RWPE2 (cell line): Measurements from ENCODE around the gene RNF11.
A peak's percentile ranks its signal among the peaks of the same experiment; 100 is the strongest.

Experiments used
- ATAC-seq: fragments of 200-7000 bp; cut with Tn5 transposase; 3 replicates; pipeline ENCODE4 v1.9.1; 2021; ENCODE audit warnings: low read depth
- DNase-seq: peaks from one replicate; pipeline ENCODE4 v3.0.0-alpha.2; 2020; ENCODE audit warnings: low spot score
- H3K27ac ChIP-seq: fragments of 450-650 bp; 2 replicates; pipeline ENCODE4 v1.5.1; 2017; ENCODE audit warnings: mild to moderate bottlenecking; ENCODE audit not compliant: poor library complexity, severe bottlenecking
- H3K27me3 ChIP-seq: fragments of 250-450 bp; sonication (Bioruptor Pico); 2 replicates; pipeline ENCODE4 v1.5.1; 2021; ENCODE audit warnings: mild to moderate bottlenecking, moderate library complexity; ENCODE audit not compliant: insufficient read depth, poor library complexity, severe bottlenecking
- H3K36me3 ChIP-seq: fragments of 250-450 bp; sonication (Bioruptor Pico); 2 replicates; pipeline ENCODE4 v1.5.1; 2020; ENCODE audit warnings: low read depth, mild to moderate bottlenecking, moderate library complexity
- H3K4me1 ChIP-seq: fragments of 250-450 bp; sonication (Bioruptor Pico); 2 replicates; pipeline ENCODE4 v1.5.1; 2021; ENCODE audit warnings: mild to moderate bottlenecking, moderate library complexity; ENCODE audit not compliant: insufficient read depth, poor library complexity, severe bottlenecking
- H3K4me3 ChIP-seq: fragments of 250-450 bp; sonication (Bioruptor Pico); 2 replicates; pipeline ENCODE4 v1.5.1; 2021; ENCODE audit warnings: mild to moderate bottlenecking, moderate library complexity; ENCODE audit not compliant: severe bottlenecking
- H3K9me3 ChIP-seq: fragments of 250-450 bp; sonication (Bioruptor Pico); 2 replicates; pipeline ENCODE4 v1.5.1; 2021; ENCODE audit warnings: mild to moderate bottlenecking, moderate library complexity; ENCODE audit not compliant: severe bottlenecking
- CTCF ChIP-seq: fragments of 450-650 bp; IDR thresholded peaks from one replicate; pipeline ENCODE4 v1.5.1; 2017; ENCODE audit warnings: mild to moderate bottlenecking, moderate library complexity; ENCODE audit not compliant: poor library complexity, severe bottlenecking

RNF11 gene

GRCh38 chr1:51263147-51263877, 27.2 kb downstream of the RNF11 start:
- H3K36me3 ChIP-seq: no peaks in the 10 kb centered on the region
- ATAC-seq (no peak), DNase-seq (no peak)
- H3K4me3 ChIP-seq: no peak overlapping the region
- H3K9me3 ChIP-seq: no peaks in the 10 kb centered on the region
- H3K4me1 ChIP-seq: peaks cover 48% of the 10 kb centered on the region
- no peaks in the 10 kb centered on the region for H3K27me3 ChIP-seq
- no peak for TF ChIP-seq CTCF
- H3K27ac ChIP-seq: no peak overlapping the region

GRCh38 chr1:51264451-51264850, 28.4 kb downstream of the RNF11 start:
- TF ChIP-seq CTCF: no peak
- DNase-seq: no peak
- Histone ChIP-seq H3K36me3 (0 out of 2 replicates have a peak, but pooled peaks cover 3% of the 10 kb centered on the region), H3K4me3 (no peak overlapping the region), H3K4me1 (peaks cover 54% of the 10 kb centered on the region), H3K27ac (peak overlapping the region; percentile 25), H3K9me3 (no peaks in the 10 kb centered on the region), H3K27me3 (no peaks in the 10 kb centered on the region)
- peak; percentile 49 for ATAC-seq

- Histone ChIP-seq H3K4me1 (peaks cover 48% of the 10 kb centered on the region), H3K27me3 (no peaks in the 10 kb centered on the region), H3K36me3 (peaks cover 14% of the 10 kb centered on the region), H3K27ac (peak overlapping the region; percentile 86), H3K4me3 (no peak overlapping the region), H3K9me3 (no peaks in the 10 kb centered on the region)
- TF ChIP-seq CTCF: no peak
- DNase-seq (no peak), ATAC-seq (no peak)
Measured at GRCh38 chr1:51265618-51266017, 29.5 kb downstream of the RNF11 start.

- Histone ChIP-seq H3K9me3 (no peaks in the 10 kb centered on the region), H3K4me1 (peaks cover 43% of the 10 kb centered on the region), H3K27me3 (no peaks in the 10 kb centered on the region), H3K36me3 (peaks cover 20% of the 10 kb centered on the region), H3K27ac (peak overlapping the region; percentile 86), H3K4me3 (no peak overlapping the region)
- ATAC-seq (no peak), DNase-seq (no peak)
- no peak for TF ChIP-seq CTCF
Measured at GRCh38 chr1:51266181-51266580, 30.1 kb downstream of the RNF11 start.

- TF ChIP-seq CTCF: no peak
- no peaks in the 10 kb centered on the region for H3K9me3 ChIP-seq
- DNase-seq (no peak), ATAC-seq (no peak)
- H3K4me1 ChIP-seq: peaks cover 38% of the 10 kb centered on the region
- peaks cover 26% of the 10 kb centered on the region for H3K36me3 ChIP-seq
- H3K27me3 ChIP-seq: no peaks in the 10 kb centered on the region
- H3K27ac ChIP-seq: peak overlapping the region; percentile 86
- H3K4me3 ChIP-seq: no peak overlapping the region
Measured at GRCh38 chr1:51266791-51267190, 30.7 kb downstream of the RNF11 start.
